Spinal cord (tissue), 10 donors: ENCODE results near the gene ZNF785. TPM values are rescaled to one million over a fixed set of nuclear protein-coding genes. Genes with fewer than 3 reads are reported as not detected.
A peak's percentile ranks its signal among the peaks of the same experiment; 100 is the strongest.

Experiments
- DNase-seq, 6 donors: peaks; one replicate each; pipeline versions ENCODE4 v3.0.0 to v3.0.0-alpha.2; 2013 to 2015; ENCODE audit warnings: low spot score in 6 of 6, low read depth in 4 of 6
- H3K27ac ChIP-seq: one replicate; pipeline ENCODE4 v1.5.1; 2013; ENCODE audit warnings: low read depth, low read length, control low read depth
- H3K27me3 ChIP-seq: one replicate; pipeline ENCODE4 v1.6.1; 2013; ENCODE audit warnings: low read length; ENCODE audit not compliant: control insufficient read depth, insufficient read depth
- H3K36me3 ChIP-seq: one replicate; pipeline ENCODE4 v1.6.1; 2013; ENCODE audit warnings: low read length; ENCODE audit not compliant: control insufficient read depth, insufficient read depth
- H3K4me1 ChIP-seq: one replicate; pipeline ENCODE4 v1.6.1; 2013; ENCODE audit warnings: low read length; ENCODE audit not compliant: control insufficient read depth, insufficient read depth
- H3K4me3 ChIP-seq: one replicate; pipeline ENCODE4 v1.5.1; 2013; ENCODE audit warnings: low read depth, low read length, control low read depth
- H3K9me3 ChIP-seq: one replicate; pipeline ENCODE4 v1.6.1; 2013; ENCODE audit warnings: low read length; ENCODE audit not compliant: control insufficient read depth, insufficient read depth
- WGBS: methylation state at CpG from one replicate; pipeline ENCODE4 v1.1.5; 2013; ENCODE audit warnings: missing lambda C conversion rate; ENCODE audit not compliant: insufficient coverage; 5-methylcytosine and 5-hydroxymethylcytosine counted together
- polyA plus RNA-seq, 2 donors: library from polyadenylated mRNA; unstranded; fragments of 120-200 nt; gene quantifications; one replicate each; pipeline ENCODE4 v1.2.1, GENCODE V29; 2013; ENCODE audit not compliant: insufficient read length in 2 of 2
- total RNA-seq, 2 donors: library from RNA; depleted of rRNA in 1 of 2; stranded (reverse); fragments of 120-200 nt in 1 of 2; fragments of >200 nt in 1 of 2; gene quantifications; one replicate each; pipeline versions ENCODE4 v1.2.3 to v1.2.4, GENCODE V29; 2013 to 2014
- donor health status: healthy.

ZNF785 gene
- total and polyA plus RNA-seq, 4 donors = 12.5 to 37.7 (median 19.5) TPM

- H3K4me1 ChIP-seq = peaks cover 26% of the 10 kb centered on the region
- H3K27me3 ChIP-seq = no peaks in the 10 kb centered on the region
- peaks cover 15% of the 10 kb centered on the region for H3K36me3 ChIP-seq
- no peak for DNase-seq
- no peaks in the 10 kb centered on the region for H3K9me3 ChIP-seq
- 23% methylated on average over 2 of the region's 6 CpGs for WGBS
- no peak overlapping the region for H3K27ac ChIP-seq
- H3K4me3 ChIP-seq = no peak overlapping the region
Observed at GRCh38 chr16:30567991-30568638, 17.4 kb downstream of the ZNF785 start.

- 99% methylated on average over 6 of the region's 14 CpGs for WGBS
- no peaks in the 10 kb centered on the region for H3K9me3 ChIP-seq
- no peak overlapping the region for H3K27ac ChIP-seq
Observed at GRCh38 chr16:30567160-30567990, 18.1 kb downstream of the ZNF785 start.

DNA sequence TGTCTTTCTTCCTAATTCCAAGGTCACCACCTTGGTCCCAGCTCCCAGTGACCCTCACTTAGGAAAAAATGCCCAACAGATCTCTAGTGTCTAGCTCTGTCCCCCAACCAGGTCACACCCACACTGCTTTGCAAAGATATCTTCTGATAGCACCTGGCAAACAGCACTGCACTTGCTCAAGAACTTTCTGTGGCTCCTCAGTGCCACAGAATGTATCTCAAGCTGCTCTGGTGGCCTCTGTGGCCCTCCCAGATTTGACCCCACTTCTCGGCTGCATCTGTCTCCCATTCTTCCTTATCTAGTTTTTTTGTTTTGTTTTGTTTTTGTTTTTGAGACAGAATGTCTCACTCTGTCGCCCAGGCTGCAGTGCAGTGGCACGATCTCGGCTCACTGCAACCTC, 19.0 kb downstream of the ZNF785 start:
- Histone ChIP-seq H3K9me3 (no peaks in the 10 kb centered on the region), H3K4me1 (peaks cover 17% of the 10 kb centered on the region), H3K27ac (no peak overlapping the region), H3K36me3 (peaks cover 15% of the 10 kb centered on the region), H3K27me3 (no peaks in the 10 kb centered on the region), H3K4me3 (no peak overlapping the region)
- no peak for DNase-seq
- 100% methylated on average over 2 of the region's 4 CpGs for WGBS

More at GRCh38 chr16:30567160-30567990, 18.1 kb downstream of the ZNF785 start:
- no peaks in the 10 kb centered on the region for H3K27me3 ChIP-seq
- H3K36me3 ChIP-seq = peaks cover 15% of the 10 kb centered on the region
- peaks cover 20% of the 10 kb centered on the region for H3K4me1 ChIP-seq
- no peak for DNase-seq
- H3K4me3 ChIP-seq = no peak overlapping the region

- no peaks in the 10 kb centered on the region for H3K9me3 ChIP-seq
- H3K4me3 ChIP-seq = no peak overlapping the region
- H3K36me3 ChIP-seq = peaks cover 15% of the 10 kb centered on the region
- H3K27me3 ChIP-seq = peaks cover 2% of the 10 kb centered on the region
- no peak for DNase-seq
- WGBS = 72% methylated on average over 8 of the region's 8 CpGs
- H3K27ac ChIP-seq = no peak overlapping the region
- peaks cover 19% of the 10 kb centered on the region for H3K4me1 ChIP-seq
Observed at GRCh38 chr16:30565984-30566383, 19.5 kb downstream of the ZNF785 start.

DNA sequence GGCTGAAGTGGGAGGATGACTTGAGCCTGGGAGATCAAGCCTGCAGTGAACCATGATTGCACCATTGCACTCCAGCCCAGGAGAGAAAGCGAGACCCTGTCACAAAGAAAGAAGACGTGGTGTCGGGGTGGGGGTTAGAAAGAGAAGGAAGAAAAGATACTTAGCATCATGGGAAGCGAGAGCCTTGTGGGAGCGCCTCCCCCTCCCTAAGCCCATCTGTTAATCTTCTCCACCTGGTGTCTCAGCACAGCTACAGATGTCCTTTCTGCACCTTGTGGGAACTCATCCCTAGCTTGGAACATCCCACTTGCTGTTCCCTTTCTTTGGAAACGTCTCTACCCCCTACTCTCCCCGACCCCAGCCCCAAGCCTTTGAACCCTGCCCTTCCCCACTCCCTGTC, 20.0 kb downstream of the ZNF785 start:
- Histone ChIP-seq H3K36me3 (peaks cover 15% of the 10 kb centered on the region), H3K27ac (no peak overlapping the region), H3K9me3 (no peaks in the 10 kb centered on the region), H3K27me3 (peaks cover 2% of the 10 kb centered on the region), H3K4me3 (no peak overlapping the region), H3K4me1 (peaks cover 14% of the 10 kb centered on the region)
- DNase-seq = no peak
- WGBS = 69% methylated on average over 2 of the region's 7 CpGs

GRCh38 chr16:30562021-30562420, 23.5 kb downstream of the ZNF785 start:
- Histone ChIP-seq H3K36me3 (no peaks in the 10 kb centered on the region), H3K4me3 (no peak overlapping the region), H3K4me1 (peaks cover 22% of the 10 kb centered on the region), H3K27ac (no peak overlapping the region), H3K27me3 (peaks cover 2% of the 10 kb centered on the region), H3K9me3 (no peaks in the 10 kb centered on the region)
- DNase-seq = peak in 1 of 6 donors; percentile 5
- WGBS = 91% methylated on average over 12 of the region's 14 CpGs

DNA sequence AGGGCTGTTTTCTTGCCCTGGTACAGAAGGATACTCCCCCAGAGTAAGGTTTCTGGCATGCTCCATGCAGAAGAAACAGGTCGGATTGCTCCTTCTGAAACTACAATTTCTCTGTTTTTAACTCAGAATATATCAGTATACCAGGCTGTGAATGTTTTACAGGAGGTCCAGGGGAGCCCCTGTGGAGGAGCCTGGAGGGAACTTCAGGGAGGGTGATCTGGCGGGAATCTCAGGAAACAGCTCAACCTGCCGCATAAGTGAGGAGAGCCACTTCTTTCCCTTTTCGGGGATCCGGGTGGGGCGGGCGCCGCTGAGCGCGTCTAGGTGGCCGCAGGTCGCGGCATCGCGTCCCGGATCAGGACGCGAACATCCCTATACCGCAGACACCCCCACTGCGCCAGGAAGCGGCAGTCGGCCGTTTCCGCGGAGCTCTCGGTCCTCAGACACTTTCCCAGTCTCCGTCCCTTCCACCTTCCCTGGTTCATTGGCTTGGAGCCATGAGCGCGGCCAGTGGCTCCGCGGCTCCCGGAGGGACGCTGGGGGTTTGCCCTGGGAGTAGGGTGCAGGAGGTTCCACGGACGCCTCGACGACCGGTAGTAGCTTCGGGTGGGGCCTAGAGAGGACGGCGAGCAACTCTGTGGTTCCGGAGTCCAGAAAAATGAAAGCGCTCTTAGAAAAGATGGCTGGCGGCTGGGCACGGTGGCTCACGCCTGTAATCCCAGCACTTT, 24.2 kb downstream of the ZNF785 start:
- H3K27ac ChIP-seq = no peak overlapping the region
- H3K4me3 ChIP-seq = peak overlapping the region; percentile 35
- no peaks in the 10 kb centered on the region for H3K9me3 ChIP-seq
- peaks cover 3% of the 10 kb centered on the region for H3K36me3 ChIP-seq
- peaks cover 2% of the 10 kb centered on the region for H3K27me3 ChIP-seq
- 29% methylated on average over 38 of the region's 46 CpGs for WGBS
- no peak for DNase-seq
- peaks cover 29% of the 10 kb centered on the region for H3K4me1 ChIP-seq

DNA sequence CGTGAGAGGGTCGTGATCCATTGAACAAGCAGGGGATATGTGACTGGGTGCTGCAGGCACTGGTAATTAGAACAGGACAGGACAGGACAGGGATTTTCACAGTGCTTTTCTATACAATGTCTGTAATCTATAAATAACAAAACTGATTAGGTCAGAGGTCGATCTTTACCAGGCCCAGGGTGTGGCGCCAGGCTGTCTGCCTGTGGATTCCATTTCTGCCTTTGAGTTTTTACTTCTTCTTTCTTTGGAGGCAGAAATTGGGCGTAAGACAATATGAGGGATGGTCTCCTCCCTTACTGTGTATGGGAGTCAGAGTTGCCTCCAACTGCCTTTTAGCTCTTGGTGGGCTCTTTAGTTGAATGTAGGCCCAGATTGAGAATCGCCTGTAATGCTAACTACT, 25.8 kb downstream of the ZNF785 start:
- Histone ChIP-seq H3K27me3 (peaks cover 2% of the 10 kb centered on the region), H3K27ac (no peak overlapping the region), H3K4me3 (no peak overlapping the region), H3K4me1 (peaks cover 34% of the 10 kb centered on the region), H3K36me3 (peaks cover 18% of the 10 kb centered on the region), H3K9me3 (no peaks in the 10 kb centered on the region)
- no peak for DNase-seq
- WGBS = 100% methylated on average over 2 of the region's 6 CpGs

DNA sequence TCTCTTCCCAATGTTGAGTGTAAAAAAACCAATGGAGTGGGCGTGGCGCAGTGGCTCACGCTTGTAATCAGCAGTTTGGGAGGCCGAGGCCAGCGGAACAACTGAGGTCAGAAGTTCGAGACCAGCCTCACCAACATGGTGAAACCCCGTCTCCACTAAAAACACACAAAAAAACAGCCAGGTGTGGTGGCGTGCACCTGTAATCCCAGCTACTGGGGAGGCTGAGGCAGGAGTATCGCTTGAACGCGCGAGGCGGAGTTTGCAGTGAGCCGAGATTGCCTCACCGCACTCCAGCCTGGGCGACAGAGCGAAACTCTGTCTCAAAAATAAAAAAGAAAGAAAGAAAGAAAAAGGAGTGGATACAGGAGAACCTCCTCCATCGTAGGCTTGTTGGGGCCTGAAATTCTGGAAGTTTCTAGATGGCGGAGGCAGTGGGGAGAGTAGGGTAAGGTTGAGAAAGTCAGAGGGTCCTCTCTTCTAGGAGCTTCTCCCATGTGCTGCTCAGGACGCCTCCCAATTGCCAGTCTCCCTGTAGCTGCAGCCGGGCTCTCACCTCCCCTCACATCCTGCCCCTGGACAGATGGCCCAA, 26.6 kb downstream of the ZNF785 start:
- 87% methylated on average over 19 of the region's 21 CpGs for WGBS
- H3K9me3 ChIP-seq = no peaks in the 10 kb centered on the region
- DNase-seq = no peak
- peaks cover 2% of the 10 kb centered on the region for H3K27me3 ChIP-seq
- H3K4me3 ChIP-seq = peak overlapping the region; percentile 96
- peaks cover 26% of the 10 kb centered on the region for H3K36me3 ChIP-seq
- H3K27ac ChIP-seq = peak overlapping the region; percentile 97
- peaks cover 34% of the 10 kb centered on the region for H3K4me1 ChIP-seq
